Ascending aorta (tissue), 2 donors: ENCODE measurements around the gene MYO1A. TPM values are rescaled to one million over a fixed set of nuclear protein-coding genes. Genes with fewer than 3 reads are reported as not detected.
"Not testable (repeated sequence)": the region's sequence is repeated elsewhere in the genome, so short reads cannot be mapped to it uniquely, and the experiment has no call there.

ENCODE experiments used
- DNase-seq, 2 donors: peaks; one replicate each; pipeline ENCODE4 v3.0.0-alpha.2; 2019; ENCODE audit warnings: low spot score in 2 of 2
- H3K27ac ChIP-seq, 2 donors: fragments of 200-600 bp; sonication (generic); one replicate each; pipeline ENCODE4 v1.5.1; 2016 to 2017; ENCODE audit warnings: mild to moderate bottlenecking in 1 of 2
- H3K27me3 ChIP-seq: fragments of 200-600 bp; sonication (generic); one replicate; pipeline ENCODE4 v1.5.1; 2017
- H3K36me3 ChIP-seq, 2 donors: fragments of 200-600 bp; sonication (generic); one replicate each; pipeline ENCODE4 v1.5.1; 2016
- H3K4me1 ChIP-seq, 2 donors: fragments of 200-600 bp; sonication (generic); one replicate each; pipeline ENCODE4 v1.5.1; 2016 to 2017; ENCODE audit warnings: mild to moderate bottlenecking in 1 of 2
- H3K4me3 ChIP-seq, 2 donors: fragments of 200-600 bp; sonication (generic); one replicate each; pipeline ENCODE4 v1.5.1; 2016 to 2017; ENCODE audit warnings: mild to moderate bottlenecking in 1 of 2
- H3K9me3 ChIP-seq, 2 donors: fragments of 200-600 bp; sonication (generic); one replicate each; pipeline ENCODE4 v1.5.1; 2016
- CTCF ChIP-seq, 3 experiments: fragments of 200-600 bp in 2 of 3; fragments of 450-650 bp in 1 of 3; sonication (generic) in 2 of 3; IDR thresholded peaks; one replicate each; pipeline ENCODE4 v1.5.1; 2016 to 2019; ENCODE audit warnings: antibody characterized with exemption in 3 of 3, mild to moderate bottlenecking in 1 of 3, moderate library complexity in 1 of 3
- intact Hi-C: fragments of 100-400 bp; cut with DNase I; formaldehyde crosslinking; loops from one replicate; pipeline ENCODE4 v1.15.1; 2023
- total RNA-seq: library from RNA; depleted of rRNA; stranded (reverse); fragments of >200 nt; gene quantifications from one replicate; pipeline ENCODE4 v1.1.0, GENCODE V29; 2016

Gene MYO1A
- total RNA-seq, 1 donor from 2014 or later, result not detected

- Histone ChIP-seq H3K4me3 (no peak overlapping the region), H3K27ac (no peak overlapping the region), H3K4me1 (no peaks in the 10 kb centered on the region), H3K36me3 (no peaks in the 10 kb centered on the region), H3K27me3 (peaks cover 4% of the 10 kb centered on the region), H3K9me3 (no peaks in the 10 kb centered on the region)
- no peak for TF ChIP-seq CTCF (IDR thresholded peaks at IDR 0.05)
- no peak for DNase-seq
- intact Hi-C loops, result no loop called here
Measured at GRCh38 chr12:57018906-57019305, 31.0 kb downstream of the MYO1A start.

GRCh38 chr12:57018353-57018752 is 31.6 kb downstream of the MYO1A start:
- H3K36me3 ChIP-seq, H3K27ac ChIP-seq, DNase-seq, H3K4me3 ChIP-seq, intact Hi-C loops, H3K9me3 ChIP-seq, H3K4me1 ChIP-seq, H3K27me3 ChIP-seq: not testable (repeated sequence)

- intact Hi-C loops, result no loop called here
- Histone ChIP-seq H3K36me3 (no peaks in the 10 kb centered on the region), H3K4me3 (no peak within 1 kb of the TSS), H3K27me3 (peaks cover 4% of the 10 kb centered on the region), H3K4me1 (no peaks in the 10 kb centered on the region), H3K9me3 (no peaks in the 10 kb centered on the region), H3K27ac (no peak within 1 kb of the TSS)
- TF ChIP-seq CTCF (IDR thresholded peaks at IDR 0.05), result no peak
- no peak for DNase-seq
Measured at GRCh38 chr12:57016348-57016747, 33.6 kb downstream of the MYO1A start, which contains the start of gene TAC3. TSS of gene TAC3 (minus strand) at chr12:57016529. CDS start at chr12:57015797, 732 bp downstream.

- no peaks in the 10 kb centered on the region for H3K4me1 ChIP-seq
- H3K9me3 ChIP-seq, result no peaks in the 10 kb centered on the region
- no peak overlapping the region for H3K27ac ChIP-seq
- TF ChIP-seq CTCF (IDR thresholded peaks at IDR 0.05), result no peak
- intact Hi-C loops, result no loop called here
- H3K36me3 ChIP-seq, result no peaks in the 10 kb centered on the region
- H3K4me3 ChIP-seq, result no peak overlapping the region
- no peak for DNase-seq
- H3K27me3 ChIP-seq, result peaks cover 4% of the 10 kb centered on the region
Measured at GRCh38 chr12:57012600-57013465, 37.1 kb downstream of the MYO1A start.

GRCh38 chr12:57011438-57012424 is 38.2 kb downstream of the MYO1A start:
- H3K9me3 ChIP-seq, result no peaks in the 10 kb centered on the region
- no peak for TF ChIP-seq CTCF (IDR thresholded peaks at IDR 0.05)
- no peak for DNase-seq

More at GRCh38 chr12:57011438-57012424, 38.2 kb downstream of the MYO1A start:
- Histone ChIP-seq H3K4me3 (no peak overlapping the region), H3K36me3 (no peaks in the 10 kb centered on the region), H3K4me1 (peaks cover 0 to 3% of the 10 kb centered on the region in 2 donors), H3K27ac (no peak overlapping the region), H3K27me3 (peaks cover 4% of the 10 kb centered on the region)
- intact Hi-C loops, result no loop called here
